Measurements from ENCODE around the gene LRP1.
A peak's percentile ranks its signal among the peaks of the same experiment; 100 is the strongest.

The LRP1 gene

DNA sequence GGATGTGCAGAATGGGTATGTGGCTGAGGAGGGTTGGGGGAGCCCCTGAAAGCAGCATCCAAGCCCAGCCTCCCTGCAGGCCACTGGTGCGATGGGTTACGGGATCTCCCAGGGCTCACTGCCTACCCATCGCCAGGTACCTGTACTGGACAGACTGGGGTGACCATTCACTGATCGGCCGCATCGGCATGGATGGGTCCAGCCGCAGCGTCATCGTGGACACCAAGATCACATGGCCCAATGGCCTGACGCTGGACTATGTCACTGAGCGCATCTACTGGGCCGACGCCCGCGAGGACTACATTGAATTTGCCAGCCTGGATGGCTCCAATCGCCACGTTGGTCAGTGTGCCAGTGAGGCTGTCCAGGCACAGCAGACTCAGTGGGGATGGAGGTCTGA lies 70.0 kb downstream of the LRP1 start:
- no peak for DNase-seq

DNA sequence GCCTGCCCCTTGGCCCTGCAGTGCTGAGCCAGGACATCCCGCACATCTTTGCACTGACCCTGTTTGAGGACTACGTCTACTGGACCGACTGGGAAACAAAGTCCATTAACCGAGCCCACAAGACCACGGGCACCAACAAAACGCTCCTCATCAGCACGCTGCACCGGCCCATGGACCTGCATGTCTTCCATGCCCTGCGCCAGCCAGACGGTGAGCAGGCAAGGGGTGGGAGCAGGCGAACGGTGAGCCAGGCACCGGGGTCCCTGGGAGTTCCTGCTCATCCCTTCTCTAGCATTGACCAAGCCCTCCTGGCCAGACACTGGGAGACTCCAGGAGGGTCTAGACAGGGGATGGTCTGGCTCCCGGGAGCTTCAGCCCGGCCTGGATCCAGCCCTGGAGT lies 70.9 kb downstream of the LRP1 start:
- DNase-seq = no peak

DNA sequence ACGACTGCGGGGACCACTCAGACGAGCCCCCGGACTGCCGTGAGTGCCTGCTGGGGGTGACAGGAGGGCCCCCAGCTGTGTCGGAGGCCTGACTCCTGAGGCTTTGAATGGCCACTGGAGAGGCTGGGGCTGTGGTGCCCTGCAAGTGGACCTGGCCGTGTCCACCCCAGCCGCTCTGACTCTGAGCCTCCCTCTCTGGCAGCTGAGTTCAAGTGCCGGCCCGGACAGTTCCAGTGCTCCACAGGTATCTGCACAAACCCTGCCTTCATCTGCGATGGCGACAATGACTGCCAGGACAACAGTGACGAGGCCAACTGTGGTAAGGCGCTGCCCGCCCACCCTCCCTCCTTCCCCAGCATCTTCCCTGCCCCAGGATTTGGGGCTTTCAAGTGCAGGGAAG lies 72.2 kb downstream of the LRP1 start:
- no peak for DNase-seq

DNA sequence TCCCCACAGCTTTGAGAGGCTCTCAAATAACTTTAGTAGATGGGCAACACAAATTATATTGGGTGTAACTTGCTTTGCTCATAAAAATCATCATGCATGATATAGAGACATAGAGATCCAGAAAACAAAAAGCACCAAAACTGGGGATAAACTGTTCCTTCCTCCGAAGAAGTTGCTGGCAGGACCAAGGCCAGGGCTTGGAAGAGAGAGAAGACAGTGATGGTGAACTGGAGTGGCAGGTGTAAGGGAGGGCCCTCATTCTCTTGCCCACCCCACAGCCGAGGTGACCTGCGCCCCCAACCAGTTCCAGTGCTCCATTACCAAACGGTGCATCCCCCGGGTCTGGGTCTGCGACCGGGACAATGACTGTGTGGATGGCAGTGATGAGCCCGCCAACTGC lies 72.9 kb downstream of the LRP1 start:
- DNase-seq = no peak

DNA sequence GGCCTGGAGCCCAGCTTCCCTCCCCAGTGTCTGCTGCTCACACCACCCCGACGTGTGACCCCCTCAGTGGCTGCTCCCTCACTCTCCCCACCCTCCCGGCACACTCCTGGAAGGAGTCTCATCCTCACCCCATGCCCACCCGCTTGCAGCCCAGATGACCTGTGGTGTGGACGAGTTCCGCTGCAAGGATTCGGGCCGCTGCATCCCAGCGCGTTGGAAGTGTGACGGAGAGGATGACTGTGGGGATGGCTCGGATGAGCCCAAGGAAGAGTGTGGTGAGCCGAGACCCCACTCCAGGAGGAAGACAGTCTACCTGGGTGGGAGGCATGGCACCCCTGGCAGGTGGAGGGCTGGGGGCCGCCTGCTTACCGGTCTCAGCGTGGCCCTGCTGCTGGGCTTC lies 73.3 kb downstream of the LRP1 start:
- no peak for DNase-seq

DNA sequence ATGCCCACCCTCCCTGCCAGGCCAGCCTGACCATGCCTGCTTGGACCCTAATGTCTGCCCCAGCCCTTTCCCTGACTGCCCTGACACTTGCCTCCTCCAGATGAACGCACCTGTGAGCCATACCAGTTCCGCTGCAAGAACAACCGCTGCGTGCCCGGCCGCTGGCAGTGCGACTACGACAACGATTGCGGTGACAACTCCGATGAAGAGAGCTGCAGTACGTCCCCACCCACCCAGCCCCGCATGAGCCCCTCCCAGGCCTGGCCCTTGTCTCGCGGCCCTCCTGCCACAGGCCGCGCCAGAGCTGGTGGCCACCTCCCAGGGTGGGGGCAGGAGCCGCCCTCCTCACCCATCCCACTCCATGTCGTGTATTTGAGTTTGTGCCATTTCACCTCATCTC lies 74.0 kb downstream of the LRP1 start:
- DNase-seq = no peak

DNA sequence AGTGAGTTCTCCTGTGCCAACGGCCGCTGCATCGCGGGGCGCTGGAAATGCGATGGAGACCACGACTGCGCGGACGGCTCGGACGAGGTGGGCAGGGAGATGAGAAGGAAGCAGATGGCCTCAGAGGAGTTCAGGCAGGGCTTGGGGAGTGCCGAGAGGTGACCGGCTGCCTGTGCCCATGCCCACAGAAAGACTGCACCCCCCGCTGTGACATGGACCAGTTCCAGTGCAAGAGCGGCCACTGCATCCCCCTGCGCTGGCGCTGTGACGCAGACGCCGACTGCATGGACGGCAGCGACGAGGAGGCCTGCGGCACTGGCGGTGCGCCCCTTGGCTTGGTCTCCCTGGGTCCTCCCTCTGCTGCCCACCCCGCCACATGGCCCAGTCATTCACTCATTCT lies 74.9 kb downstream of the LRP1 start:
- DNase-seq = no peak

DNA sequence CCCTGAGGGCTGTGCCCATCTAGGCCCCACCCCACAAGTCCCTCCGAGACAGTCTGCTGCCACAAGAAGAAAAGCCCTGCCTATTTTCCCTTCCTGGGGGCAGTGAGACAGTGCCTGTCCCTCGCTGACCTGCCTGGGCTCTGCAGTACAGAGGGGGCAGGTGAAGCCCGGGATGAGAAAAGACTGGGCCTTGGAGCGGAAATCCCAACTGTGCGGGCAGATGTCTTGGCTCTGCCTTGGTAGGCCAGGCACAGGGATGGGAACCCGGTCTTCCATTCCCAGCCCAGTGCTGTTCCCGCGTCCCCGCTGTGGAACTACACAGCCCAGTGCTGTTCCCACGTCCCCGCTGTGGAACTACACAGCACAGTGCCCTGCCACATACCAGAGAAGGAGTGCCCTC lies 75.5 kb downstream of the LRP1 start:
- DNase-seq = no peak

DNA sequence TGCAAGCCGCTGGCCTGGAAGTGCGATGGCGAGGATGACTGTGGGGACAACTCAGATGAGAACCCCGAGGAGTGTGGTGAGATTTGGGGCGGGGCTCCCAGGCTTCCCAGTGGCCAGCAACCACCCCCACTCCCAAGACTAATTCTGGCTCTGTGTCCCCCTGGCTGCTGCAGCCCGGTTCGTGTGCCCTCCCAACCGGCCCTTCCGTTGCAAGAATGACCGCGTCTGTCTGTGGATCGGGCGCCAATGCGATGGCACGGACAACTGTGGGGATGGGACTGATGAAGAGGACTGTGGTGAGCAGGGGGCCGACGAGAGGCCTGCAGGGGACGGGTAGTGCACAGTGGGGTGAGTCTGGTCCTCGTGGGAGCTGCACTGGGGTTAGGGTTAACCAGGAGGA lies 76.2 kb downstream of the LRP1 start:
- DNase-seq = no peak

DNA sequence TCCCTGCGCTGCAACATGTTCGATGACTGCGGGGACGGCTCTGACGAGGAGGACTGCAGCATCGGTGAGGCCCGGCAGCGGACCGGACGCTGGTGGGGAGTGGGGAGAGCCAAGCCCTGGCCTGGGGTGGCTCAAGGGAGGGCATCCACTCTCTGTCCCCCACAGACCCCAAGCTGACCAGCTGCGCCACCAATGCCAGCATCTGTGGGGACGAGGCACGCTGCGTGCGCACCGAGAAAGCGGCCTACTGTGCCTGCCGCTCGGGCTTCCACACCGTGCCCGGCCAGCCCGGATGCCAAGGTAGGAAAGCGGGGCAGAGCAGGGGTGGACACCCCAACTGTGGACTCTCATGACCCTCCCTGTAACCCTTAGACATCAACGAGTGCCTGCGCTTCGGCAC lies 76.9 kb downstream of the LRP1 start:
- no peak for DNase-seq

DNA sequence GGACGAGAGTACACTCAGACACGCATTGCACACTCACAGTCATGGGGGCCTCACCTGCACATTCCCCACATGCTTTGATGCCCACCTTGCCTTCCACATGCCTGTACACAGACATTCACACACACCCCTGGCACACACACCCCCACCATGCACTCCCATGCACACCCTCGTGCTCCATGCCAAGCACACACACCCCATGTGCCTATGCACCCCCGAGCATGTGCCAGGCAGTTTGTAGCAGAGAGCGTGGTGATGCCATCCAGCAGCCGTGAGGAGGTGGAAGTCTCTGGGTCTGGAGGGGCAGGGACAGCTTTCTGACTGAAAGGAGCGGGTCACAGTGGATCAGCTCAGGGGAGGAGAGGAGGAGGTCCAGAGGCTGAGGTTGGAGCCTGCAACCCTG lies 77.6 kb downstream of the LRP1 start:
- no peak for DNase-seq

DNA sequence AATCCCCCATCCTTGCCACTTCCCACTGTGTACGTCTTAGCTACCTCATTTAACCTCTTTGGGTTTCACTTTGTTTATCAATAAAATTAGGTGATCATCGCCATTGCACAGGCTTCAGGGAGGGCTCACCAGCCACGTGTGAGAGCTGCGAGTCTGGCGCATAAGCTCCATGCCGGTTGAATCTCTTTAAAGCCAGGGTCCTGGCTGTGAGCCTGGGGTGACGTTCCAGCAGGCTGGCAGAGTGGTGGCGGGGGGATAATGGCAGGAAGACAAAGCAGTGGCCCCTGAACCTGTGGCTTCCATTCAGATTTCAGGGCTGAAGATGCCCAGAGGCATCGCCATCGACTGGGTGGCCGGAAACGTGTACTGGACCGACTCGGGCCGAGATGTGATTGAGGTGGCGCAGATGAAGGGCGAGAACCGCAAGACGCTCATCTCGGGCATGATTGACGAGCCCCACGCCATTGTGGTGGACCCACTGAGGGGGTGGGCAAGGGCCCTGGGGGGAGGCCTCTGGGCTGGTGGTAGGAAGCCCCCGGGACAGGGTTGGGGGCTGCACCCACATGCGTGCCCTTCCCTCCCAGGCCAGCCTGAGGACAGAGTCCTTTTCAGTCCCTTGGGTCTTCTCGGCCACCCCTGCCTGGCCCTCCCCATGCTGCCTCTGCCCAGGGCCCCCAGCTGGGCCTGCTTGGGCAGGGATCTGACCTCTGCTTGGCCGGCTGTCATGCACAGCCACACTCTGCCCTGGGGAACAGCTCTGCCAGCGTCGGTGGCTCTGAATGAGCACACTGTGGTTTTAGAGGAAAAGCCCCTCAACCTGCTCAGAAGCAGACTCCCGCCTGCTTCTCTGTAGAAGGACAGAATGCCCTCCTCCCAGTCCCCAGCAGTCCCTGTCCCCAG lies 79.7 kb downstream of the LRP1 start:
- DNase-seq = no peak

DNA sequence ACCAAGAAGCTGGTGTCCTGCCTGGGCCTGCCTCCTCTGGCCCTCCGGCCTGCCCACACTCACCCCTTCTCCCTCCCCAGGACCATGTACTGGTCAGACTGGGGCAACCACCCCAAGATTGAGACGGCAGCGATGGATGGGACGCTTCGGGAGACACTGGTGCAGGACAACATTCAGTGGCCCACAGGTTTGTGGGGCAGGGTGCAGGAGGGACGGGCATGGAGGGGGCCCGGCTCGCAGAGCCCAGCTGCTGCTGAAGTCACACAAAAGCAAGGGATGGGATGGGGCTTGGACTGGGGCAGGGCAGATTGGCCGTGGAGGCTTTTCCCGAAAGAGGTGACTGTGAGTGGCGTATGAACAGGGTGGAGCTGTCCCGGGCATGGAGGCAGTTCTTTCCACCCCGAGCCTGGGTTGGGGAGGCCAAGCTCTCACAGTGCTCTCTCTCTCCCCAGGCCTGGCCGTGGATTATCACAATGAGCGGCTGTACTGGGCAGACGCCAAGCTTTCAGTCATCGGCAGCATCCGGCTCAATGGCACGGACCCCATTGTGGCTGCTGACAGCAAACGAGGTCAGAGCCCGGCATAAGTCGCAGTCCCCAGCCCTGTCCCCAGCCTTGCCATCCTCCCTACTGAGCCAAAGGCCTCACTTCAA lies 80.5 kb downstream of the LRP1 start:
- no peak for DNase-seq

DNA sequence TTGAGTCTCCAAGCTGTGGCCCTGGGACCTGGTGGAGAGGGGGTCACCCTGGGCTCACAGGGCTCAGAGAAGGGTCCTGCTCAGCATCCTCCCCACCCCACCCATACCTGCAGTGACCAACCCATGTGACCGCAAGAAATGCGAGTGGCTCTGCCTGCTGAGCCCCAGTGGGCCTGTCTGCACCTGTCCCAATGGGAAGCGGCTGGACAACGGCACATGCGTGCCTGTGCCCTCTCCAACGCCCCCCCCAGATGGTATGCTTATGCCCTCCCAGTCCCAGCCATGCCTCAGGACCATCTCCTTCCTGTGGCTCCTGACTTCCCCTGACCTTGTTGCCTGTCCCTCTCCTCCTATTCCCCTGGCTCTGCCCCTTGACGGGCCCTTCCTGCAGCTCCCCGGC lies 81.6 kb downstream of the LRP1 start:
- DNase-seq = no peak

DNA sequence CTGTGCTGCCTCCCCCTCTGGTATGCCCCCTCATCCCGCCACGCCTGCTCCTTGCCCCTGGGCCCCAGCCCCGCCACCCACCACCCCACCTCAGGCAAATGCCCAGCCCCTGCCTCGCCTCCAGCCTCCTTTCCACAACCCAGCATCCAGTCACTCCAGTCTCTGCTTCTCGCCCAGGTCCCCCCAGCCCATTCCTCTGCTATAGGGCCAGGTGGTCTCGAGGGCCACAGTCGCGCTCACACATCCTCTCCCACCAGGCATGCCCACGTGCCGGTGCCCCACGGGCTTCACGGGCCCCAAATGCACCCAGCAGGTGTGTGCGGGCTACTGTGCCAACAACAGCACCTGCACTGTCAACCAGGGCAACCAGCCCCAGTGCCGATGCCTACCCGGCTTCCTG lies 82.2 kb downstream of the LRP1 start:
- DNase-seq = no peak

DNA sequence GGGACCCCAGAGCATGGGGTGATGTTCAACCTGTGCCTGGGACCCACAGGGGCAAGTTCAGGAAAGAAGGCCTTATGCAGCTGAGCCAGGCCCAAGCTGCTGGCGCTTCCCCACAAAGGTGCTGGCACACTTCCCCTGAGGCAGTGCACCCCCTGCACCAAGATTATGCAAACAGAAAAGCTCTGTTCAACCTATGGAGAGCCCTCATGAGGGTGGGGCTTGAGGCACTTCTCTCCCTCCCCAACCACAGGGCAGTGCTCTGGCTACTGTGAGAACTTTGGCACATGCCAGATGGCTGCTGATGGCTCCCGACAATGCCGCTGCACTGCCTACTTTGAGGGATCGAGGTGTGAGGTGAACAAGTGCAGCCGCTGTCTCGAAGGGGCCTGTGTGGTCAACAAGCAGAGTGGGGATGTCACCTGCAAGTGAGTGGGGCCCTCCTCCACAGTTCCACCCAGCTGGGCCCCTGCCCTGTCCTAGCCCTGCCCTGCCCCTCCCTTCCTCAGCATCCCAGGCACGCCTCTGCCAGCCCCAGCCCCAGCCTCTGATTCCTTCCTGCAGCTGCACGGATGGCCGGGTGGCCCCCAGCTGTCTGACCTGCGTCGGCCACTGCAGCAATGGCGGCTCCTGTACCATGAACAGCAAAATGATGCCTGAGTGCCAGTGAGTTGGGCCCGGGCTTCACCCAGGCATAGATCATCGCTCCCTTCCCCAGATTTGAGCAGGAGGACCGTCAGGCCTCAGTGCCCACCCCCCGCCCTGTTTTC lies 82.8 kb downstream of the LRP1 start:
- DNase-seq = no peak

DNA sequence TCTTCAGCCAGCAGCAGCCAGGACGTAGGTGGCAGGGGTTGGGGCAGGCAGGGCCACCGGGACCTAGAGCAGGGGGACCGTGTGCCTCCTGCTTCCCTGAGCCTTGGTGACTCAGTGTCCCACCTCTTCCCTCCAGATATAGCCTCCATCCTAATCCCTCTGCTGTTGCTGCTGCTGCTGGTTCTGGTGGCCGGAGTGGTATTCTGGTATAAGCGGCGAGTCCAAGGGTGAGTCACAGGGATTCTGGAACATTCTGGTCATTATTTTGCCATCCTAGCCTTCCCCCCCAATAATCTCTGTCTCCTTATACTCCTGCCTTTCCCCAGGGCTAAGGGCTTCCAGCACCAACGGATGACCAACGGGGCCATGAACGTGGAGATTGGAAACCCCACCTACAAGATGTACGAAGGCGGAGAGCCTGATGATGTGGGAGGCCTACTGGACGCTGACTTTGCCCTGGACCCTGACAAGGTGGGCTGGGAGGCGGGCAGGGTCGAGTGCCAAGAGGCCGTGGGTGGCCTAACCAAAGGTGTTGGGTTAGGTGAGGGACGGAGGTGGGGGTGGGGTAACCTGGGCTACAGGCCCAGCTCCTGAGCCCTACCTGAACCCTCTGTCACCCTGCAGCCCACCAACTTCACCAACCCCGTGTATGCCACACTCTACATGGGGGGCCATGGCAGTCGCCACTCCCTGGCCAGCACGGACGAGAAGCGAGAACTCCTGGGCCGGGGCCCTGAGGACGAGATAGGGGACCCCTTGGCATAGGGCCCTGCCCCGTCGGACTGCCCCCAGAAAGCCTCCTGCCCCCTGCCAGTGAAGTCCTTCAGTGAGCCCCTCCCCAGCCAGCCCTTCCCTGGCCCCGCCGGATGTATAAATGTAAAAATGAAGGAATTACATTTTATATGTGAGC lies 83.8 kb downstream of the LRP1 start:
- no peak for DNase-seq

DNA sequence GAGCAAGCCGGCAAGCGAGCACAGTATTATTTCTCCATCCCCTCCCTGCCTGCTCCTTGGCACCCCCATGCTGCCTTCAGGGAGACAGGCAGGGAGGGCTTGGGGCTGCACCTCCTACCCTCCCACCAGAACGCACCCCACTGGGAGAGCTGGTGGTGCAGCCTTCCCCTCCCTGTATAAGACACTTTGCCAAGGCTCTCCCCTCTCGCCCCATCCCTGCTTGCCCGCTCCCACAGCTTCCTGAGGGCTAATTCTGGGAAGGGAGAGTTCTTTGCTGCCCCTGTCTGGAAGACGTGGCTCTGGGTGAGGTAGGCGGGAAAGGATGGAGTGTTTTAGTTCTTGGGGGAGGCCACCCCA lies 84.4 kb downstream of the LRP1 start:
- DNase-seq = no peak

DNA sequence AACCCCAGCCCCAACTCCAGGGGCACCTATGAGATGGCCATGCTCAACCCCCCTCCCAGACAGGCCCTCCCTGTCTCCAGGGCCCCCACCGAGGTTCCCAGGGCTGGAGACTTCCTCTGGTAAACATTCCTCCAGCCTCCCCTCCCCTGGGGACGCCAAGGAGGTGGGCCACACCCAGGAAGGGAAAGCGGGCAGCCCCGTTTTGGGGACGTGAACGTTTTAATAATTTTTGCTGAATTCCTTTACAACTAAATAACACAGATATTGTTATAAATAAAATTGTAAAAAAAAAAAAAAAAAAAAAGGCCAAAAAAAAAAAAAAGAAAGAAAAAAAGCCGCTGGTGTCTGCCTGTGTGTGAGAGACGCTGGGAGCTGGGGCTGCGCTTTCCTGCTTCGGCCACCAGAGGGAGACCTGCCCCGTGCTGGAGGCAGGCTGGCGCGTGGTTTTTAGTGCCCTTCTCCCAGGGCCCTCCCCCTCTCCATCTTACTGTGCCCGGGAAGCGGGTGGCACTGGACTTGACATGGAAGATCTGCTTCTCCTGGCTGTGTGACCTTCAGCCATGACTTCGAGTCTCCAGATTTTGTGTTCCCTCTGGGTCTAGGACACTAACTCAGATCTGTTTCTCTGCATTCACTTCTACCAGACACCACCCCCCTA lies 84.9 kb downstream of the LRP1 start:
- DNase-seq = peak; percentile 77

DNA sequence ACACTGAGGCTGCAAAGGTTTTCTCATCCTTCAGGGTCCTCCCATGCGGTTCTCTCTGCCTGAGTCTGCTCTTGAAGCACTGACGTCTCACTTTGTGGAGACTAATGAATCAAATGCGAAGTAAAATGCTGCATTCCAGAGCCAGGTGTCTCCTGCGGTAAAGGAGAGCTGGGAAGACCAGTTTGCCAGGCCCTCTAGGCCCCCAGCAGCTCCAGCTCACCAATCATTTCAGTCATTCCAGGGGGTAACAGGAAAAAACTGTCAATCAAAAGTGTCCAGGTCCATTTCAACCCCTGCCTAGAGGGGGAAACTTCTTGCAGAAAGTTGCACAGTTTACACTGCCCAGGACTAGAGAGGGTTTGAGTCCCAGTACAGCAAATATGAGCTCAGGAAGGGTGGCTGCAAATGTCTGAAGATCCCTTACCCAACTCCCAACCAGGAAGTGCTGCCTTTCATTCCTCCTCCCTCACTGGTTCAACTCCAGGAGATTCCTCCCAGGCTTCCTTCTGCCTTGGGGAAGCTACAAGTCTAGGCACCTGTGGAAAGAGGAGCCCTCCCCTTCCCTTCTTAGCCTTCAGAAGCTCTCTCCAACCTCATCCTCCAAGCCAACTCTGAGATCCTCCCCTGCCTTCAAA lies 85.6 kb downstream of the LRP1 start:
- no peak for DNase-seq

DNA sequence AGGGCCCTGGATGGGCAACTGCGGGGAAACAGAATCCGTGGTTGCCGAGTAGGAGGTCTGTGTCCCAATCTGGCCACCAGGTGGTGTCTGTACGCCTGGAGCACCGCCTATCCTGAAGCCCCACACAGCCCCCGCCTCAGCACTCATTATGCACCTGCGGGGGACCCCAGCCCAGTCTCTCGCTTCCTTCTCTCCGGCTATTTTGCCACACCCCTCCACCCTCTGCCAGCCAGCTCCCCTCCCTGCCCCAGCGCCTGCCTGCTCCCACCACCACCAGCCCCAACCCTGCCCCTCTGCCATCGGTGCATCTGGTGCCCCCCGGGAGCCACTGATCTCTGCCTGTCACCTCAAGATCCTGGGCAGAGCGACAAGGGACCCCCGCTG lies 86.1 kb downstream of the LRP1 start:
- peak; percentile 66 for DNase-seq

DNA sequence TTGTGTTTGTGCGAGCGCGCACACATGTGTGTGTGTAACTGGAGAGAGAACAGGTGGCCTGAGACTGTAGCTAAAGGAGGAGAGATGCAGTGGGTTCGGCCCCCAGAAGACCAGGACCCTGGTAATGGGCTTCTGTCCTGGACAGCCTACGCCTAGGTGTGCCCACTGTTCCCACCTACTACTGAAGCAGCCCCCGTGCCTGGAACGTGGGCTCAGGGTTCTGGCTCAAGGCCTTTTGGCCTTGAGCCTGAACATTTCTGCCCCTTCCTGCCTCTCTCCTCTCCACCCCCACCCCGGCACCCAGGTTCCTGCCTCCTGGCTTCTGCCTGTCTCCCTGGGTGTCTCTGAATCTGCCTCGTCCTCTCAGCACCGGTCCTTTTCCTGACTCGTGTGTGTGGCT lies 86.8 kb downstream of the LRP1 start:
- no peak for DNase-seq

Measured in CD4-positive, alpha-beta T cell treated with Interleukin-4 for 4 hours (primary cell).